K562 (cell line): ENCODE measurements around the gene MAP3K19. TPM values are rescaled to one million over a fixed set of nuclear protein-coding genes. Genes with fewer than 3 reads are reported as not detected.

ENCODE experiments used
- ARHGAP35 ChIP-seq: fragments of 450-650 bp; IDR thresholded peaks from 2 replicates; pipeline ENCODE4 v1.6.1; 2018; ENCODE audit not compliant: partially characterized antibody
- CEBPG ChIP-seq, 3 experiments: fragments of 200-800 bp in 1 of 3; sonication (Bioruptor generic) in 1 of 3; sonication (generic) in 1 of 3; formaldehyde crosslinking in 1 of 3; IDR thresholded peaks in 2 of 3; conservative IDR thresholded peaks in 1 of 3; 2 replicates each; pipeline versions ENCODE4 v1.6.1 to v1.8.0; 2016 to 2022; ENCODE audit warnings: missing compliant biosample characterization in 2 of 3, missing genetic modification characterization in 2 of 3, mild to moderate bottlenecking in 1 of 3, missing genetic modification reagents in 1 of 3
- FOXK2 ChIP-seq, 2 experiments: fragments of 450-650 bp; IDR thresholded peaks in 1 of 2; conservative IDR thresholded peaks in 1 of 2; 2 replicates each; pipeline ENCODE4 v1.6.1; 2016; ENCODE audit warnings: low read depth in 2 of 2, mild to moderate bottlenecking in 1 of 2
- FOXO4 ChIP-seq: fragments of 450-650 bp; formaldehyde crosslinking; IDR thresholded peaks from 2 replicates; pipeline ENCODE4 v1.4.0; 2020; ENCODE audit warnings: mild to moderate bottlenecking, moderate library complexity
- HIVEP1 ChIP-seq: fragments of 250-450 bp; sonication (Bioruptor Pico); IDR thresholded peaks from 2 replicates; pipeline ENCODE4 v1.4.0; 2020; ENCODE audit warnings: mild to moderate bottlenecking
- MCM3 ChIP-seq: fragments of 450-650 bp; IDR thresholded peaks from 2 replicates; pipeline ENCODE4 v1.6.1; 2016
- MECOM ChIP-seq: fragments of 250-450 bp; sonication (Bioruptor Pico); IDR thresholded peaks from 2 replicates; pipeline ENCODE4 v1.8.0; 2022; ENCODE audit warnings: inconsistent platforms
- NR3C1 ChIP-seq: sonication (generic); formaldehyde crosslinking; IDR thresholded peaks from 2 replicates; pipeline ENCODE4 v1.8.1; 2022; ENCODE audit warnings: missing genetic modification reagents
- POLR3A ChIP-seq: IDR thresholded peaks from 2 replicates; pipeline ENCODE4 v1.6.1; 2011; ENCODE audit warnings: borderline replicate concordance, mild to moderate bottlenecking, moderate library complexity; ENCODE audit not compliant: insufficient read length, insufficient read depth; ENCODE audit errors: extremely low read depth
- SUPT5H ChIP-seq: fragments of 450-650 bp; IDR thresholded peaks from 2 replicates; pipeline ENCODE4 v1.6.1; 2016
- TAF9B ChIP-seq: fragments of 450-650 bp; IDR thresholded peaks from 2 replicates; pipeline ENCODE4 v1.6.1; 2018; ENCODE audit warnings: mild to moderate bottlenecking; ENCODE audit not compliant: partially characterized antibody
- ZNF174 ChIP-seq: fragments of 250-450 bp; sonication (Bioruptor Pico); IDR thresholded peaks from 2 replicates; pipeline ENCODE4 v1.4.0; 2020; ENCODE audit warnings: mild to moderate bottlenecking
- polyA plus RNA-seq, 8 experiments: library from polyadenylated mRNA; depleted of rRNA in 4 of 8; stranded (reverse) in 5 of 8; unstranded in 3 of 8; fragments of >200 nt; fragmentation: Nextera tagmentation in 2 of 8; fragmentation: Illumina TruSeq in 1 of 8; extraction: Ambion mirVana in 2 of 8; extraction: Trizol in 1 of 8; gene quantifications; 2 replicates each; pipeline versions ENCODE4 v1.2.1 to v1.2.3, GENCODE V29; 2011 to 2014; ENCODE audit warnings: inconsistent platforms in 1 of 8, missing spikeins in 1 of 8
- total RNA-seq, 7 experiments: library from RNA; depleted of rRNA in 6 of 7; stranded (reverse); fragments of >200 nt in 6 of 7; fragmentation: Illumina TruSeq in 2 of 7; extraction: Trizol in 2 of 7; gene quantifications; 2 replicates each; pipeline versions ENCODE4 v1.2.1 to v1.2.3, GENCODE V29; 2011 to 2021; ENCODE audit warnings: low replicate concordance in 1 of 7
- TF ChIP-seq, protein P1 (sequence below): fragments of 450-650 bp; formaldehyde crosslinking; IDR thresholded peaks from 2 replicates; pipeline ENCODE4 v1.4.0; 2020; ENCODE audit warnings: mild to moderate bottlenecking, moderate library complexity
- TF ChIP-seq, protein P2 (sequence below), 2 experiments: fragments of 450-650 bp; formaldehyde crosslinking in 1 of 2; IDR thresholded peaks; 2 replicates each; pipeline versions ENCODE4 v1.4.0 to v1.6.1; 2014 to 2020; ENCODE audit warnings: mild to moderate bottlenecking in 2 of 2, borderline replicate concordance in 1 of 2, low read depth in 1 of 2
- TF ChIP-seq, protein P3 (sequence below): sonication (generic); formaldehyde crosslinking; IDR thresholded peaks from 2 replicates; pipeline ENCODE4 v1.8.1; 2023; ENCODE audit warnings: mild to moderate bottlenecking, missing genetic modification reagents

Gene MAP3K19
- total and polyA plus RNA-seq, 9 of the 15 experiments (the other 6 are each of a cell fraction or from before 2014, with no cell fraction given): 0.29 TPM; not detected in 8

- TF ChIP-seq FOXO4 (CRISPR knock-in tag) (no peak), ARHGAP35 (no peak), HIVEP1 (CRISPR knock-in tag) (no peak), FOXK2 (conservative IDR thresholded peaks at IDR 0.05 in 1 of 2, IDR thresholded peaks at IDR 0.05 in 1 of 2; ENCODE audit: low read depth in 2 of 2) (peak in 1 of 2 experiments; percentile 11; a peak in 1 of 4 replicates), NR3C1 (CRISPR knock-in tag) (no peak), POLR3A (no peak), TAF9B (peak; percentile 65), ZNF174 (CRISPR knock-in tag) (no peak), CEBPG (CRISPR knock-in tag; IDR thresholded peaks at IDR 0.05) (no peak), CEBPG (tag; conservative IDR thresholded peaks at IDR 0.05 in 1 of 2, IDR thresholded peaks at IDR 0.05 in 1 of 2) (no peak), MCM3 (no peak), SUPT5H (peak; percentile 86), MECOM (CRISPR knock-in tag) (no peak)
- TF ChIP-seq, protein P1, sequence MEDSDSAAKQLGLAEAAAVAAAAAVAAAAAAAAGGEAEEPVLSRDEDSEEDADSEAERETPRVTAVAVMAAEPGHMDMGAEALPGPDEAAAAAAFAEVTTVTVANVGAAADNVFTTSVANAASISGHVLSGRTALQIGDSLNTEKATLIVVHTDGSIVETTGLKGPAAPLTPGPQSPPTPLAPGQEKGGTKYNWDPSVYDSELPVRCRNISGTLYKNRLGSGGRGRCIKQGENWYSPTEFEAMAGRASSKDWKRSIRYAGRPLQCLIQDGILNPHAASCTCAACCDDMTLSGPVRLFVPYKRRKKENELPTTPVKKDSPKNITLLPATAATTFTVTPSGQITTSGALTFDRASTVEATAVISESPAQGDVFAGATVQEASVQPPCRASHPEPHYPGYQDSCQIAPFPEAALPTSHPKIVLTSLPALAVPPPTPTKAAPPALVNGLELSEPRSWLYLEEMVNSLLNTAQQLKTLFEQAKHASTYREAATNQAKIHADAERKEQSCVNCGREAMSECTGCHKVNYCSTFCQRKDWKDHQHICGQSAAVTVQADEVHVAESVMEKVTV (CRISPR knock-in tag): peak; percentile 30; the same call in 1 of the 2 replicates
- TF ChIP-seq, protein P2, sequence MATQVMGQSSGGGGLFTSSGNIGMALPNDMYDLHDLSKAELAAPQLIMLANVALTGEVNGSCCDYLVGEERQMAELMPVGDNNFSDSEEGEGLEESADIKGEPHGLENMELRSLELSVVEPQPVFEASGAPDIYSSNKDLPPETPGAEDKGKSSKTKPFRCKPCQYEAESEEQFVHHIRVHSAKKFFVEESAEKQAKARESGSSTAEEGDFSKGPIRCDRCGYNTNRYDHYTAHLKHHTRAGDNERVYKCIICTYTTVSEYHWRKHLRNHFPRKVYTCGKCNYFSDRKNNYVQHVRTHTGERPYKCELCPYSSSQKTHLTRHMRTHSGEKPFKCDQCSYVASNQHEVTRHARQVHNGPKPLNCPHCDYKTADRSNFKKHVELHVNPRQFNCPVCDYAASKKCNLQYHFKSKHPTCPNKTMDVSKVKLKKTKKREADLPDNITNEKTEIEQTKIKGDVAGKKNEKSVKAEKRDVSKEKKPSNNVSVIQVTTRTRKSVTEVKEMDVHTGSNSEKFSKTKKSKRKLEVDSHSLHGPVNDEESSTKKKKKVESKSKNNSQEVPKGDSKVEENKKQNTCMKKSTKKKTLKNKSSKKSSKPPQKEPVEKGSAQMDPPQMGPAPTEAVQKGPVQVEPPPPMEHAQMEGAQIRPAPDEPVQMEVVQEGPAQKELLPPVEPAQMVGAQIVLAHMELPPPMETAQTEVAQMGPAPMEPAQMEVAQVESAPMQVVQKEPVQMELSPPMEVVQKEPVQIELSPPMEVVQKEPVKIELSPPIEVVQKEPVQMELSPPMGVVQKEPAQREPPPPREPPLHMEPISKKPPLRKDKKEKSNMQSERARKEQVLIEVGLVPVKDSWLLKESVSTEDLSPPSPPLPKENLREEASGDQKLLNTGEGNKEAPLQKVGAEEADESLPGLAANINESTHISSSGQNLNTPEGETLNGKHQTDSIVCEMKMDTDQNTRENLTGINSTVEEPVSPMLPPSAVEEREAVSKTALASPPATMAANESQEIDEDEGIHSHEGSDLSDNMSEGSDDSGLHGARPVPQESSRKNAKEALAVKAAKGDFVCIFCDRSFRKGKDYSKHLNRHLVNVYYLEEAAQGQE (IDR thresholded peaks at IDR 0.05; ENCODE audit: borderline replicate concordance): no peak
- TF ChIP-seq, protein P2 (CRISPR knock-in tag; IDR thresholded peaks at IDR 0.05; ENCODE audit: low read depth): no peak
- TF ChIP-seq, protein P3, sequence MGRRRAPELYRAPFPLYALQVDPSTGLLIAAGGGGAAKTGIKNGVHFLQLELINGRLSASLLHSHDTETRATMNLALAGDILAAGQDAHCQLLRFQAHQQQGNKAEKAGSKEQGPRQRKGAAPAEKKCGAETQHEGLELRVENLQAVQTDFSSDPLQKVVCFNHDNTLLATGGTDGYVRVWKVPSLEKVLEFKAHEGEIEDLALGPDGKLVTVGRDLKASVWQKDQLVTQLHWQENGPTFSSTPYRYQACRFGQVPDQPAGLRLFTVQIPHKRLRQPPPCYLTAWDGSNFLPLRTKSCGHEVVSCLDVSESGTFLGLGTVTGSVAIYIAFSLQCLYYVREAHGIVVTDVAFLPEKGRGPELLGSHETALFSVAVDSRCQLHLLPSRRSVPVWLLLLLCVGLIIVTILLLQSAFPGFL (CRISPR knock-in tag): no peak
These were observed 129.2 kb downstream of the MAP3K19 start (continued) for GRCh38 chr2:134917888-134918525.
